BLaER1 (cell line): ENCODE measurements around the gene MAP3K13.

Experiments
- H3K27ac ChIP-seq: shearing (Covaris generic); formaldehyde crosslinking; 2 replicates; pipeline ENCODE4 v1.8.1; 2022
- H3K27me3 ChIP-seq: shearing (Covaris generic); formaldehyde crosslinking; 2 replicates; pipeline ENCODE4 v1.8.1; 2022
- H3K36me3 ChIP-seq: shearing (Covaris generic); formaldehyde crosslinking; 2 replicates; pipeline ENCODE4 v1.8.1; 2022
- H3K4me1 ChIP-seq: shearing (Covaris generic); formaldehyde crosslinking; 2 replicates; pipeline ENCODE4 v1.8.1; 2022
- H3K4me2 ChIP-seq: shearing (Covaris generic); formaldehyde crosslinking; 2 replicates; pipeline ENCODE4 v1.8.1; 2022
- H3K4me3 ChIP-seq: shearing (Covaris generic); formaldehyde crosslinking; 2 replicates; pipeline ENCODE4 v1.8.1; 2022
- H3K9ac ChIP-seq: shearing (Covaris generic); formaldehyde crosslinking; 2 replicates; pipeline ENCODE4 v1.8.1; 2022
- H3K9me3 ChIP-seq: shearing (Covaris generic); formaldehyde crosslinking; 2 replicates; pipeline ENCODE4 v1.8.1; 2022
- H4K20me1 ChIP-seq: shearing (Covaris generic); formaldehyde crosslinking; 2 replicates; pipeline ENCODE4 v1.8.1; 2022
- Cebpa-rat ChIP-seq: shearing (Covaris generic); IDR thresholded peaks from 2 replicates; pipeline ENCODE4 v1.8.1; 2022

MAP3K13 gene

GRCh38 chr3:185341616-185342458 lies 21.1 kb upstream of the MAP3K13 start:
- H3K36me3 ChIP-seq, result no peaks in the 10 kb centered on the region
- TF ChIP-seq Cebpa-rat, result no peak

GRCh38 chr3:185342459-185343174 lies 20.3 kb upstream of the MAP3K13 start:
- TF ChIP-seq Cebpa-rat, result no peak
- Histone ChIP-seq H3K36me3 (no peaks in the 10 kb centered on the region), H3K9ac (no peak overlapping the region), H3K4me3 (no peak overlapping the region), H4K20me1 (no peaks in the 10 kb centered on the region), H3K27me3 (no peaks in the 10 kb centered on the region), H3K27ac (no peak overlapping the region), H3K4me1 (no peaks in the 10 kb centered on the region), H3K9me3 (no peaks in the 10 kb centered on the region), H3K4me2 (no peak overlapping the region)

More at GRCh38 chr3:185341616-185342458, 21.1 kb upstream of the MAP3K13 start:
- Histone ChIP-seq H3K27ac (no peak overlapping the region), H3K4me2 (no peak overlapping the region), H3K4me1 (no peaks in the 10 kb centered on the region), H3K9me3 (no peaks in the 10 kb centered on the region), H3K9ac (no peak overlapping the region), H4K20me1 (no peaks in the 10 kb centered on the region), H3K27me3 (no peaks in the 10 kb centered on the region), H3K4me3 (no peak overlapping the region)

- no peaks in the 10 kb centered on the region for H3K9me3 ChIP-seq
- H3K27ac ChIP-seq, result no peak overlapping the region
- no peaks in the 10 kb centered on the region for H4K20me1 ChIP-seq
- no peaks in the 10 kb centered on the region for H3K36me3 ChIP-seq
- no peaks in the 10 kb centered on the region for H3K27me3 ChIP-seq
- H3K4me3 ChIP-seq, result no peak overlapping the region
- no peak for TF ChIP-seq Cebpa-rat
- no peak overlapping the region for H3K9ac ChIP-seq
- no peaks in the 10 kb centered on the region for H3K4me1 ChIP-seq
- H3K4me2 ChIP-seq, result no peak overlapping the region
Measured at GRCh38 chr3:185347399-185347798, 15.5 kb upstream of the MAP3K13 start.

- Histone ChIP-seq H3K9ac (no peak overlapping the region), H3K4me1 (no peaks in the 10 kb centered on the region), H3K4me2 (no peak overlapping the region), H4K20me1 (no peaks in the 10 kb centered on the region), H3K9me3 (no peaks in the 10 kb centered on the region), H3K27me3 (no peaks in the 10 kb centered on the region), H3K27ac (no peak overlapping the region), H3K36me3 (no peaks in the 10 kb centered on the region), H3K4me3 (no peak overlapping the region)
- TF ChIP-seq Cebpa-rat, result no peak
Measured at GRCh38 chr3:185350841-185351240, 12.1 kb upstream of the MAP3K13 start.

GRCh38 chr3:185351396-185351795 lies 11.5 kb upstream of the MAP3K13 start:
- no peaks in the 10 kb centered on the region for H3K36me3 ChIP-seq
- H3K4me1 ChIP-seq, result no peaks in the 10 kb centered on the region
- TF ChIP-seq Cebpa-rat, result no peak
- no peak overlapping the region for H3K4me2 ChIP-seq
- H4K20me1 ChIP-seq, result no peaks in the 10 kb centered on the region
- H3K27me3 ChIP-seq, result no peaks in the 10 kb centered on the region
- no peaks in the 10 kb centered on the region for H3K9me3 ChIP-seq
- no peak overlapping the region for H3K9ac ChIP-seq
- no peak overlapping the region for H3K27ac ChIP-seq
- H3K4me3 ChIP-seq, result no peak overlapping the region

GRCh38 chr3:185353225-185353624 lies 9.7 kb upstream of the MAP3K13 start:
- TF ChIP-seq Cebpa-rat, result no peak

GRCh38 chr3:185353823-185354614 lies 8.9 kb upstream of the MAP3K13 start:
- Histone ChIP-seq H3K9ac (no peak overlapping the region), H4K20me1 (no peaks in the 10 kb centered on the region), H3K4me3 (no peak overlapping the region), H3K4me1 (no peaks in the 10 kb centered on the region), H3K27me3 (no peaks in the 10 kb centered on the region), H3K36me3 (no peaks in the 10 kb centered on the region), H3K9me3 (no peaks in the 10 kb centered on the region), H3K27ac (no peak overlapping the region), H3K4me2 (no peak overlapping the region)
- TF ChIP-seq Cebpa-rat, result no peak

More at GRCh38 chr3:185353225-185353624, 9.7 kb upstream of the MAP3K13 start:
- Histone ChIP-seq H3K36me3 (no peaks in the 10 kb centered on the region), H3K4me1 (no peaks in the 10 kb centered on the region), H3K9ac (no peak overlapping the region), H3K27me3 (no peaks in the 10 kb centered on the region), H3K27ac (no peak overlapping the region), H3K4me3 (no peak overlapping the region), H4K20me1 (no peaks in the 10 kb centered on the region), H3K4me2 (no peak overlapping the region), H3K9me3 (no peaks in the 10 kb centered on the region)

GRCh38 chr3:185356499-185356898 lies 6.4 kb upstream of the MAP3K13 start:
- no peak overlapping the region for H3K9ac ChIP-seq
- H3K4me2 ChIP-seq, result no peak overlapping the region
- TF ChIP-seq Cebpa-rat, result no peak
- no peaks in the 10 kb centered on the region for H4K20me1 ChIP-seq
- no peaks in the 10 kb centered on the region for H3K36me3 ChIP-seq
- H3K4me1 ChIP-seq, result no peaks in the 10 kb centered on the region
- H3K27me3 ChIP-seq, result no peaks in the 10 kb centered on the region
- no peak overlapping the region for H3K4me3 ChIP-seq
- no peak overlapping the region for H3K27ac ChIP-seq
- H3K9me3 ChIP-seq, result no peaks in the 10 kb centered on the region

GRCh38 chr3:185361920-185362319 lies 1.0 kb upstream of the MAP3K13 start:
- Histone ChIP-seq H4K20me1 (no peaks in the 10 kb centered on the region), H3K27me3 (peaks cover 15% of the 10 kb centered on the region), H3K9me3 (no peaks in the 10 kb centered on the region), H3K27ac (no peak overlapping the region), H3K4me3 (no peak overlapping the region), H3K36me3 (no peaks in the 10 kb centered on the region), H3K4me2 (no peak overlapping the region), H3K4me1 (peaks cover 6% of the 10 kb centered on the region; the same call in 1 of the 2 replicates), H3K9ac (no peak overlapping the region)
- TF ChIP-seq Cebpa-rat, result no peak
